HG02973 (cell line): ENCODE results near the gene RGCC.
"Not testable (repeated sequence)": the region's sequence is repeated elsewhere in the genome, so short reads cannot be mapped to it uniquely, and the experiment has no call there.

Source experiments
- ATAC-seq: cut with Tn5 transposase; IDR thresholded peaks from one replicate; pipeline ENCODE4 v1.9.1; 2021; ENCODE audit warnings: moderate library complexity; ENCODE audit not compliant: unreplicated experiment

Gene RGCC

DNA sequence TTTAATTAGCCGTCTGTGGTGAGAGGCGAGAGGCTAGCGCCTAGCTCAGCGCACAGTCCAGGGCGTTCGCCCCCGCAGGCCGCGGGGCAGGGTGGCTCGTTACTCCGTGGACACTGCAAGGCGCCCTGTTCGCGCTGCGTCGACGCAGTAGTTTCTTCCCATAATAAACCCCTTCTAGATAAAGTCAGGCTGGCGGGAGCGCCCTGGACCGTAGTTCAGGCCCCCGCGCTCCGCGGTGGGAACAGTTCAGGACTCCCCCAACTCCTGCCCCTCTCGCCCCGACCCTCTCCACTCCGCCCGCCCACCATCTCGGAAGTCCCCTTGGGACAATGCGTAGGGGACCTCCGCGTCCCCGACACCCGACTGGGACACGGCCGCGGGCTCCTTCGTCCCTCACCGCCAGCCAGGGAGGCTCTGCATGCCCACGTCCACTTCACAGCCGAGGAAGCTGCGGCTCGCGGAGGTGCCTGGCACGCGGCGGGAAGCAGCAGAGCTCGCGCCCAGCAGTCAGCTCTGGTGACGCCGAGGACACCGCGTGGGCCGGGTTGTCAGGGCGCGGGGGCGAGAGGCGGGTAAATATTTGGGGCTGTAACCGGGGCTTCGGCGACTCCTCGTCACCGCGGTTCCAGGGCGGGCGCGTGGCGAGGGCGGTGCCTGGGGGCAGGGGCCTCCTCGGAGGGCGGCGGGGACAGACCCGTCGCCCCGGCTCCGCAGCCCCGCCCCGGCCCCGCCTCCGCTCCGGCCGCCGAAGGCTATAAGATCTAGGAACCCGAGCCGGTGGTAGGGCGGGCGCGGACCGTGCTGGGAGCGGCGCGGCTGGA is at the start of gene RGCC:
RGCC (plus strand) TSS at position 783 of the 821 bp plus-strand sequence. CDS start 158 bp downstream, outside the sequence.
- ATAC-seq = peak; percentile 46

- no peak for ATAC-seq
These were observed 49.2 kb upstream of the RGCC start for GRCh38 chr13:41408121-41408520.

DNA sequence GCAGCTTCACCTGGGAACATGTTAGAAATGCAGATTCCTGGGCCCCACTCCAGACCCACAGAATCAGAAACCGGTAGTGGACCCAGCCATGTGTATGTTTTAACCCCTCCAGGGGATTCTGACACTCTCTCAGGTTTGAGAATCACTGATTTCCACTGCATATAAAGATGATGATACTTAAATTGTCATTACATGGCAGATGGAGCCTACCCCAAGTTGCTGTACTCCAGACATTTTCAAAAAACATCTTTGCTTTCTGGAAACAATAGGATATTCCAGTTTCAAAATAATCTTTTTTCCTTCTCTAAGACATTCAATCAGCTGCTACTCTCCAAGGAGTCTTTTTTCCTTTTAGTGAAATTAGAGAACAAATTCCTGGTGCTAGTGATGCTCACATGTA is 48.6 kb upstream of the RGCC start:
- ATAC-seq = no peak

DNA sequence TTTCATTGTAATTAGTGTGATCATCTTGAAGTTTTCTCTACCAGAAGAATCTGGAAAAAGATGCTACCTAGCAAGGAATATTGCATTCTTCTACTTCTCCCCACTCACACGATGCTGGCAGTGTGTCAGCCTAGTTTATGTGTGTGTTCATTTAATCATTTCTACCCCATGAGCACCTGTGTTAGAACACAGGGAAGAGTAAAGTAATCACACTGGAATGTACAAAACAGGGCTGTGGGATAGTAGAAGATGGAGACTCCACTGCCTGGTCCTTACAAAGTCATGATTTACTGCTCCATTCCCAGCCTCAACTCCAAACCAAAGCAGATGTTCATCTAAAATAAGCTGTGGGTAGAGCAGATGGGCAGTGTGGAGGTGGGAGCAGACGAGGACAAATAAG is 47.7 kb upstream of the RGCC start:
- no peak for ATAC-seq

- no peak for ATAC-seq
These were observed 46.3 kb upstream of the RGCC start for GRCh38 chr13:41411060-41411459.

DNA sequence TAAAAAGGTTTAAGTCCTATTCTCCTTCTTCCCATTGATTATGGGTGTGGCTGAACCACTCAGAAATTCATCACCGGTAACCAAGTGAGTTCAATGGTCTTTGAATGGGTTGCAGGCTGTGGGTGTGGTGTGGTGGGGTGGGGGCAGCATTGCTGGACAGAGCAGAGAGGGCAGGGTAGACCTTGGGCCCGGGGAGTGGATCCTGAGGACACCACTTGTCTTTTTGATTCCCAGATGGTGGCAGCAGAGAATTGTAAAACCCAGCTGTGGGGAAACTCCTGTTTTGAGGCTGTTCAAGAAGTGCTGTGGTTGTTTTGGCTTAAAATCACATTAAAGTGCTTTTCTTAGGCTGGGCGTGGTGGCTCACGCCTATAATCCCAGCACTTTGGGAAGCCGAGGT is 45.8 kb upstream of the RGCC start:
- no peak for ATAC-seq

DNA sequence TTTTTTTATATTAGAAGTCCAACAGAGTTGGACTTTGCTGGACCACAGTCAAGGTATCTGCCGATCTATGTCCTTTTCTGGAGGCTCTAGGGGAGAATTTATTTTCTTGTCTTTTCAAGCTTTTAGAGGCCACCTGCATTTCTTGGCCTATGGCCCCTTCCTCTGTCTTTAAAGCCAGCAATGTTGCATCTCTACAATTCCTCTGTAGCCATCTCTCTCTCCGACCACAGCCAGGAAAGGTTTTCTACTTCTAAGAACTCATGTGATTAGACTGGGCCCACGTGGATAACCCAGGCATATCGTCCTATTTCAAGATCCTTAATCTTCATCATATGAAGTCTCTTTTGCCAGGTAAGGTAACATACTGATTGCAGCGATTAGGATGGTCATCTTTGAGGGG is 43.5 kb upstream of the RGCC start:
- ATAC-seq = no peak

DNA sequence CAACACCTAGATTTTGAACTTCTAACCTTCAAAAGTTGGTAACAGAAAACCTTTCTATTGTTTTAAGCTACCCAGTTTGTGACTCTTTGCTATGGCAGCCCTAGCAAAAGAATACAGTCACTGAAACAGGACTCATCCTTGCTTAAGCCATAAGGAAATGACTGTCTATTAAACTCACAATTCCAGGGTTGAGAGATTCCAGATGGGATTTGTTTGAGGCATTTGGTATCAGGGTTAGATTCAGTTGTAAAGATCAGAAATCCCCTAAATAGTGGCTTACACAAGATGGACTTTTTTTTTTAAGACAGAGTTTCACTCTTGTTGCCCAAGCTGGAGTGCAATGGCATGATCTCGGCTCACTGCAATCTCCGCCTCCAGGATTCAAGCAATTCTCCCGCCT is 41.1 kb upstream of the RGCC start:
- ATAC-seq = no peak

GRCh38 chr13:41418027-41418426 is 39.3 kb upstream of the RGCC start:
- ATAC-seq = no peak

DNA sequence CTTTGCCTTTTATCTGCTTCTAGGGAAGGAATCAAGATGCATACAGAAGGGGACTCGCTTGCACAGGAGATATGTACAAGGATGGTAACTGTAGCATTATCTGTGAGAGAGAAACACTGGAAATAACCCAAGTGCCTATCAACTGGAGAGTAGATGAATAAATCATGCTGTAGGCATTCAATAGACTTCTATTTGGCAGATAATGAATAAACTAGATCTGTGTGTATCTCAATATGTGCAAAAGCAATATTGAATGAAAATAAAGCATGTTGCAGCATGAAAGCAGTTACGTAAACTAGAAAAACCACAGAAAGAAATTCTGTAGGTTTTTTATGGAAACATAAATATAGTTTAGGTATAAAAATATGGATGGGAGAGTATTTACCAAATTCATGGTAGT is 38.6 kb upstream of the RGCC start:
- no peak for ATAC-seq

DNA sequence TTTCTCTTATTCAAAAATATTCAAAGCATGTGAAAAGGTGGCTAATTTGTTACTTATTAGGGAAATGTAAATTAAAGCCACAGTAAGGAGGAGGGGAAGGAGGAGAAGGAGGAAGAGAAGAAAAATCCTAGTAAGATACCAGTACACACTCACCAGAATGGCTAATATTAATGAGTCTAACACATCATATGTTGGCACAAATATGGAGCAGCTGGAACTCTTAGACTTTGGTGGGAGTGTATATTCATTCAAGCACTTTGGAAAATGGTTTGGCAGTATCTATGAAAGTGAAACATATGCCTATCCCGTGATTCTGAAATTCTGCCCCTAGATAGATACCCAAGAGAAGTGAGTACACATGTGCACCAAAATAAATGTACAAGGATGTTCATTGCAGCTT is 38.1 kb upstream of the RGCC start:
- ATAC-seq = no peak

GRCh38 chr13:41420146-41420545 is 37.2 kb upstream of the RGCC start:
- no peak for ATAC-seq

DNA sequence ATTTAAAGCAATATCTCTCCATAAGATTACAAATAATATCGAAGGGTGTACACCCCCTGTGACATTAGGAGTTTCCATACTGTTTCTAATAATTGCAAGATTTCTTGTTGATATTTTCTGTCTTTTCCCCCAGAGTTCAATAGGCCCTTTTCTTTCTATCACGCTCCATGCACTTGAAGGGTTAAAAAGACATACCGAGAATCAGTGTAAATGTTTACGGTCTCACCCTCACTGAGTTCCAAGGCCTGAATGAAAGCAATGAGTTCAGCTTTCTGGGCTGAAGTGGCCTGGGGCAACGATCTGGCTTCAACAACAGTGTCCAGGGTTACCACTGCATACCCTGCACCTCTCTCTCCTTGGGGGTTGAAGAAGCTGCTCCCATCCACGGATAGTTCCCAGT is 36.0 kb upstream of the RGCC start:
- not testable (repeated sequence) for ATAC-seq

DNA sequence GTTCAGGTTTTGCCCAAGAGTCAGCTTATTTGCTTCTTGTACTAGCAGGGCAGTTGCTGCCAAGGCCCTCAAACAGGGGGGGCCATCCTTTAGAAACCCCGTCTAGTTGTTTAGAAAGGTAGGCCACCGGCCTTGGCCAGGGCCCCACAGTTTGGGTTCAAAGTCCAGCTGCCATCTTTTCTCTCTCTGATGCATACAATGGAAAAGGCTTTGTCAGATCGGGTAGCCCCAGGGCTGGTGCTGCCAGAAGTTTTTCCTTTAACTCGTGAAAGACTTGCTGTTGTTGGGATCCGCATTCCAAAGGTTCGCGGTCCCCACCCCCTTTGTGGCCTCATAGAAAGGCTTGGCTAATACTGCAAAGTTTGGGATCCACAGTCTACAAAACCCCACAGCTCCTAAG is 35.4 kb upstream of the RGCC start:
- not testable (repeated sequence) for ATAC-seq

- ATAC-seq = not testable (repeated sequence)
These were observed 34.1 kb upstream of the RGCC start for GRCh38 chr13:41423259-41423658.

GRCh38 chr13:41424675-41425074 is 32.7 kb upstream of the RGCC start:
- ATAC-seq = not testable (repeated sequence)

DNA sequence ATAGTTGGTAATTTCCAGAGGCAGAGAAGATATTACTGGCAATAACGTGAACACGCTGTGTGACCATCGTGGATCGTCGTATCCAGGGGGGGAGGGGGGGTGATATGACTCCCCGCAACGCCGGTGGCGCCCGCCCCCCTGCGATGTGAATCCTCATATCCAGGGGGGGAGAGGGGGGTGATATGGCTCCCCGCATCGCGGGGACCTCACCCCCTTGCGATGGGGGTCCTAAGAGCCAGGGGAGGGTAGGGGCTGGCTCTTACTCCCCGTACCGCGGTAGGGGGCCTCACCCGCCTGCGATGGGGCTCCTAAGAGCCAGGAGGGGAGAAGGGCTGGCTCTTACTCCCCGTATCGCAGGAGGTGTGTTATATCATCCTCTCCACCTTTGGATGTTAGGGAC is 31.3 kb upstream of the RGCC start:
- no peak for ATAC-seq

DNA sequence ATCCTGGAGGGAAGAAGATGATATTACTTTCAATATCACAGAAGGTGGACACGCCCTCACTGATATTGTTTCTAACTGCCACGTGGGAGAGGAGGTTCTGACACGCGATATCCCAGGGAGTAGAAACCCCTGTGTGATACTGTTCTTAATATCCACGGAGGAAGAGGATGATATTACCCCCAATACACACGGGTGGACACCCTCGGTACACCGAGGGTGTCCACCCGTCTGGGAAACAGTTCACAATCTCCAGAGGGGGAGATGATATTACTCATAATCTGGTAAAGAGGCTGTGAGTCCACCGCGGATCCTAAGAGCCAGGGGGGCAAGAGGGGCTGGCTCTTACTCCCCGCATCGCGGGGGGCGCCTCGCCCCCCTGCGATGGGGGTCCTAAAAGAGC is 29.7 kb upstream of the RGCC start:
- no peak for ATAC-seq

GRCh38 chr13:41428155-41428554 is 29.2 kb upstream of the RGCC start:
- ATAC-seq = no peak

DNA sequence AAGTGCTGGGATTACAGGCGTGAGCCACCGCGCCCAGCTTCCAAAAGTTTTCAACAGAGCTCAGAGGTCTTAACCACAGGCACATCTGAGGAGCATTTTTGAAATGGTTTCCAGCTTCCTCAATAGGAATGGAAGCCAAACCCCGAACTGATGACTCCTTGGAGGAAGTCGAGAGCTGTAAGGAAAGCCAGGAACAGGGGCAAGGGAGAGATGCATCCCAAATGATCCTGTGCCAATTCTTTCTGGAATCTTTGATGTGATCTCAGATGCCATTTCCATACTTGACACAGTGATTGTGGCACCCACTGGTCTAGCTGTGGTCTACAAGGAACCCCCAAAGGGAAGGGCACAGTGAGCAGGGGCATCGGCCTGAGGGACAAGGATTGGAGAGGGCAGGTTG is 23.3 kb upstream of the RGCC start:
- not testable (repeated sequence) for ATAC-seq

DNA sequence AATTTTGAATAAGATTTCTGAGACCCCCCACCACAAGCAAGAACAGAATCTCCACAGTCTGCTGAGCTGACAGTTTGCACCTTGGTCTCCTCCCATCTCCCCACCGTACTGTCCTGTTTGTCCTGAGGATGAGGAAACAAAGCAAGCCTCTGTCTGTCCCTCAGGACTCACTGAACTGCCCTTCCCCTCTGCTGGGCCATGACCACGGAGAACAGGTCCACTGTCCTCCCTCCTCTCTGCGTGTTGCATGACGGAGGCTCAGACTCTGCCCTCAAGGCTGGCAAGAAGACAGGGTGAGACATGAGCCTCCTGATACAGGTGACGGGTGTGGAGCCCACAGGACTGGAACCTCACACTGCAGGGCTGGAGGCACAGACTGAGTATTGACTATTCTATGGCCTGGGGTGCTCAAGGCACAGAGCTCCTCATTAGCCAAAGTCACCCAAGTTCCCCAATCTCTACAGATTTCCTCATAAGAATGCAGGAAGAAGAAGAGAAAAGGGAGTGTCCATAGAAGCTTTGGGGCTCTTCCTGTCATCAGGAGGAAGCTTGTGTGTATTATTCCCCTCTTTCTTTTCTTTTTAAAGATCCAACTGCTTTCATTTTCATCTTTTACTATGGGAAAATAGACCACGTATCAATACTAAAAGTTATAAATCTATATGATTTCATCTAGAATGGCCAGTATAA is 22.4 kb upstream of the RGCC start:
- ATAC-seq = no peak

DNA sequence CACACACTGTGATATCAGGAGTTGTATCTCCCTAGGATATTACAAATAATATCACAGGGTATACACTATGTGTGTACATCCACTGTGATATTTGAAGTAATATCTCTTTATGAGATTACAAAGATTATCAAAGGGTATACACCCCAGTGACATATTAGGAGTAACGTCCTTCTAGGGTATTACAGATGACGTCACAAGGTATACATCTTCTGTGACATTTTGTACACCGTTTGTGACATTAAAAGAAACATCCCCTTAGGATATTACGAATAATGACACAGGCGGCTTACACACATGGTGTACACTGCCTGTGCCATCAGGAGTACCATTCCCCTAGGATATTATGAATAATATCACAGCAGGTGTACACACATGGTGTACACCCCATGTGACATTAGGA is 13.4 kb upstream of the RGCC start:
- ATAC-seq = no peak
